Endothelial cell of umbilical vein (primary cell): ENCODE data around the gene CLASP2. TPM values are rescaled to one million over a fixed set of nuclear protein-coding genes. Genes with fewer than 3 reads are reported as not detected.

Experiments
- BruUV-seq: library from RNA; stranded (reverse); fragments of 400-500 nt; replicated peaks from 2 replicates; lab custom pipeline; 2021; lab: Mats Ljungman, UMichigan
- CTCF ChIA-PET: fragments of 300-600, 350-600 bp; sonication (Branson Sonifier 250); formaldehyde crosslinking; loops from one replicate; lab custom pipeline; 2021; ENCODE audit warnings: antibody characterized with exemption, inconsistent platforms; lab: Charles Lee
- POLR2A ChIA-PET: fragments of 300-600, 350-600 bp; sonication (Branson Sonifier 250); formaldehyde crosslinking; loops from one replicate; lab custom pipeline; 2021; ENCODE audit warnings: antibody characterized with exemption, inconsistent platforms; lab: Charles Lee
- DNase-seq: peaks from one replicate; pipeline ENCODE4 v3.0.0-alpha.2; 2011; ENCODE audit warnings: low read depth, low spot score
- FAIRE-seq: peaks from 2 replicates; lab custom pipeline; 2011; peaks lifted over from hg19 to GRCh38; lab: Jason Lieb, UNC
- H2AFZ ChIP-seq: 2 replicates; pipeline ENCODE4 v1.6.0; 2012; ENCODE audit warnings: low read depth, low read length, control low read depth, inconsistent platforms
- H3K27ac ChIP-seq: 2 replicates; pipeline ENCODE4 v1.5.1; 2011; ENCODE audit warnings: low read depth, mild to moderate bottlenecking, control low read depth, low read length, moderate library complexity; ENCODE audit not compliant: insufficient read depth
- H3K27me3 ChIP-seq, 2 experiments: 2 replicates each; pipeline versions ENCODE4 v1.6.0 to v1.6.1; 2011; ENCODE audit warnings: low read length in 2 of 2, mixed read lengths in 1 of 2; ENCODE audit not compliant: control insufficient read depth in 2 of 2, insufficient read depth in 2 of 2
- H3K36me3 ChIP-seq, 2 experiments: 2 replicates in 1 of 2; 3 replicates in 1 of 2; pipeline ENCODE4 v1.5.1; 2011; ENCODE audit warnings: low read length in 2 of 2, mild to moderate bottlenecking in 1 of 2, moderate library complexity in 1 of 2; ENCODE audit not compliant: control insufficient read depth in 2 of 2, insufficient read depth in 2 of 2; ENCODE audit errors: extremely low read depth in 1 of 2
- H3K4me1 ChIP-seq: 3 replicates; pipeline ENCODE4 v1.5.1; 2011; ENCODE audit warnings: mild to moderate bottlenecking, low read length; ENCODE audit not compliant: control insufficient read depth, insufficient read depth; ENCODE audit errors: extremely low read depth
- H3K4me2 ChIP-seq: 2 replicates; pipeline ENCODE4 v1.6.1; 2011; ENCODE audit warnings: low read length, control low read depth, mixed read lengths; ENCODE audit not compliant: insufficient read depth
- H3K4me3 ChIP-seq, 3 experiments: fragments of 200-600 bp in 1 of 3; sonication (generic), shearing (Covaris generic) in 1 of 3; replicated peaks in 1 of 3; 2 replicates each; pipeline ENCODE4 v1.5.1; 2011 to 2016; ENCODE audit warnings: control low read depth in 3 of 3, low read length in 3 of 3, mild to moderate bottlenecking in 2 of 3, inconsistent platforms in 1 of 3, low read depth in 1 of 3, moderate library complexity in 1 of 3; ENCODE audit not compliant: insufficient read depth in 1 of 3
- H3K79me2 ChIP-seq: 2 replicates; pipeline ENCODE4 v1.6.0; 2012; ENCODE audit warnings: low read length, inconsistent platforms; ENCODE audit not compliant: control insufficient read depth, insufficient read depth
- H3K9ac ChIP-seq: replicated peaks from 2 replicates; pipeline ENCODE3; 2011; ENCODE audit warnings: low read length, control low read depth; ENCODE audit not compliant: insufficient read depth; ENCODE audit errors: extremely low read depth
- H3K9me1 ChIP-seq: replicated peaks from 3 replicates; pipeline ENCODE4 v1.6.0; 2011; ENCODE audit warnings: mild to moderate bottlenecking, low read length; ENCODE audit not compliant: control insufficient read depth, insufficient read depth; ENCODE audit errors: extremely low read depth
- H3K9me3 ChIP-seq: replicated peaks from 2 replicates; pipeline ENCODE4 v1.5.1; 2012; ENCODE audit warnings: low read length, inconsistent platforms; ENCODE audit not compliant: control insufficient read depth, insufficient read depth
- H4K20me1 ChIP-seq: replicated peaks from 2 replicates; pipeline ENCODE3; 2011; ENCODE audit warnings: mild to moderate bottlenecking, low read length; ENCODE audit not compliant: control insufficient read depth, insufficient read depth; ENCODE audit errors: extremely low read depth
- EZH2 ChIP-seq: IDR thresholded peaks from 2 replicates; pipeline ENCODE4 v1.6.1; 2012; ENCODE audit warnings: borderline replicate concordance, low read depth, mild to moderate bottlenecking, moderate library complexity, low read length, inconsistent platforms; ENCODE audit not compliant: severe bottlenecking
- FOS ChIP-seq: IDR thresholded peaks from 2 replicates; pipeline ENCODE4 v1.6.1; 2011; ENCODE audit warnings: mild to moderate bottlenecking, low read length, moderate library complexity, borderline replicate concordance; ENCODE audit not compliant: insufficient read depth
- GATA2 ChIP-seq: IDR thresholded peaks from 2 replicates; pipeline ENCODE4 v1.7.0; 2011; ENCODE audit warnings: low read depth, mild to moderate bottlenecking, moderate library complexity, mixed read lengths, low read length; ENCODE audit not compliant: insufficient read length, insufficient read depth
- JUN ChIP-seq: IDR thresholded peaks from 2 replicates; pipeline ENCODE4 v1.6.1; 2011; ENCODE audit warnings: borderline replicate concordance, low read depth; ENCODE audit not compliant: insufficient read length, insufficient read depth
- MYC ChIP-seq: IDR thresholded peaks from one replicate; pipeline ENCODE4 v1.6.1; 2011; ENCODE audit warnings: mild to moderate bottlenecking, low read depth, low read length
- POLR2A ChIP-seq: IDR thresholded peaks from 2 replicates; pipeline ENCODE4 v1.6.1; 2012; ENCODE audit warnings: low read depth, mild to moderate bottlenecking, control low read depth, low read length
- POLR2AphosphoS5 ChIP-seq: IDR thresholded peaks from 2 replicates; pipeline ENCODE4 v1.6.1; 2012; ENCODE audit warnings: low read depth, mild to moderate bottlenecking, control low read depth, low read length, moderate library complexity; ENCODE audit not compliant: insufficient read depth
- dilution Hi-C: fragments of 300-500 bp; cut with MboI; formaldehyde crosslinking; loops from one replicate; pipeline ENCODE4 v1.15.0; 2019; ENCODE audit warnings: low sequenced_read_pairs; ENCODE audit not compliant: extremely low pct_ligation_motif_present
- intact Hi-C: fragments of 100-400 bp; cut with micrococcal nuclease; formaldehyde crosslinking; loops from one replicate; pipeline ENCODE4 v1.10.0; 2022
- polyA plus RNA-seq, 4 experiments: library from polyadenylated mRNA; depleted of rRNA in 3 of 4; stranded (reverse) in 3 of 4; unstranded in 1 of 4; fragments of >200 nt; gene quantifications; 2 replicates each; pipeline versions ENCODE4 v1.2.1 to v1.2.3, GENCODE V29; 2011 to 2012; ENCODE audit warnings: missing spikeins in 1 of 4
- total RNA-seq: library from RNA; stranded (reverse); gene quantifications from 2 replicates; pipeline ENCODE4 v1.2.3, GENCODE V29; 2021
- TF ChIP-seq, protein P1 (sequence below): IDR thresholded peaks from 2 replicates; pipeline ENCODE4 v1.6.1; 2011; ENCODE audit not compliant: insufficient read depth, insufficient read length
- TF ChIP-seq, protein P2 (sequence below), 2 donors: IDR thresholded peaks; 1 replicate in 1 of 2; 2 replicates in 1 of 2; pipeline ENCODE4 v1.5.1; 2011; ENCODE audit warnings: low read length in 2 of 2, mild to moderate bottlenecking in 2 of 2, moderate library complexity in 2 of 2, control low read depth in 1 of 2, inconsistent platforms in 1 of 2, low read depth in 1 of 2; ENCODE audit not compliant: insufficient read depth in 1 of 2; ENCODE audit errors: extremely low read depth in 1 of 2

The CLASP2 gene
- total and polyA plus RNA-seq, 2 donors (not counting 3 experiments of a cell fraction or from before 2014, with no cell fraction given) = 15.0 to 55.0 TPM

DNA sequence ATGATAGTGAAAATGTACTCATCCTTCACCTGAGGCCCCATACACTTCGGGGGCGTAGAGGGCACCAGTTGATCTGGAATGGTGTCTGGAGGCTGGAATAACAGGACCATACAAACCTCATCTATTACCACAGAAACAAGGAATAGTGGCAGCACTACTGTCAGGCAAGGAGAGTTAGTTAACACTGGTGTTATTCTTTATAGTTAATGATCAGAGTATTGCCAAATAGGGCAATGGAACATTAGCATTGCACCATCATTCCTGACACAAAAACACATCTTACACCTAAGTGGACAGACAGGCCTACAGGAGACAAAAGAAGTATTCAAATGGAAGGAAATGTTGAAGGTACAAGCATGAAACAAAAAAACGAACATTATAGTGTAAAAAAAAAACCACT lies 140.9 kb downstream of the CLASP2 start:
- no peak for FAIRE-seq
- POLR2A ChIA-PET = no interaction called here
- dilution Hi-C loops = no loop called here

More for the DNA sequence above, 140.9 kb downstream of the CLASP2 start:
- Histone ChIP-seq H3K27ac (peak overlapping the region; percentile 87), H3K79me2 (no peaks in the 10 kb centered on the region), H3K27me3 (no peaks in the 10 kb centered on the region), H3K36me3 (peaks cover 0 to 2% of the 10 kb centered on the region in 2 experiments), H3K4me1 (peaks cover 33% of the 10 kb centered on the region), H3K4me2 (no peak overlapping the region), H3K9me3 (no peaks in the 10 kb centered on the region), H3K4me3 (no peak overlapping the region), H3K9me1 (no peaks in the 10 kb centered on the region), H4K20me1 (no peaks in the 10 kb centered on the region), H3K9ac (no peak overlapping the region), H2AFZ (no peak overlapping the region)
- intact Hi-C loops = no loop called here
- no TSS peak for BruUV-seq
- CTCF ChIA-PET = no interaction called here
- no peak for DNase-seq
- TF ChIP-seq POLR2AphosphoS5 (no peak), MYC (no peak), FOS (no peak), EZH2 (no peak), GATA2 (no peak), POLR2A (no peak), JUN (no peak)
- TF ChIP-seq, protein P1, sequence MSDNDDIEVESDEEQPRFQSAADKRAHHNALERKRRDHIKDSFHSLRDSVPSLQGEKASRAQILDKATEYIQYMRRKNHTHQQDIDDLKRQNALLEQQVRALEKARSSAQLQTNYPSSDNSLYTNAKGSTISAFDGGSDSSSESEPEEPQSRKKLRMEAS = no peak
- TF ChIP-seq, protein P2, sequence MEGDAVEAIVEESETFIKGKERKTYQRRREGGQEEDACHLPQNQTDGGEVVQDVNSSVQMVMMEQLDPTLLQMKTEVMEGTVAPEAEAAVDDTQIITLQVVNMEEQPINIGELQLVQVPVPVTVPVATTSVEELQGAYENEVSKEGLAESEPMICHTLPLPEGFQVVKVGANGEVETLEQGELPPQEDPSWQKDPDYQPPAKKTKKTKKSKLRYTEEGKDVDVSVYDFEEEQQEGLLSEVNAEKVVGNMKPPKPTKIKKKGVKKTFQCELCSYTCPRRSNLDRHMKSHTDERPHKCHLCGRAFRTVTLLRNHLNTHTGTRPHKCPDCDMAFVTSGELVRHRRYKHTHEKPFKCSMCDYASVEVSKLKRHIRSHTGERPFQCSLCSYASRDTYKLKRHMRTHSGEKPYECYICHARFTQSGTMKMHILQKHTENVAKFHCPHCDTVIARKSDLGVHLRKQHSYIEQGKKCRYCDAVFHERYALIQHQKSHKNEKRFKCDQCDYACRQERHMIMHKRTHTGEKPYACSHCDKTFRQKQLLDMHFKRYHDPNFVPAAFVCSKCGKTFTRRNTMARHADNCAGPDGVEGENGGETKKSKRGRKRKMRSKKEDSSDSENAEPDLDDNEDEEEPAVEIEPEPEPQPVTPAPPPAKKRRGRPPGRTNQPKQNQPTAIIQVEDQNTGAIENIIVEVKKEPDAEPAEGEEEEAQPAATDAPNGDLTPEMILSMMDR (IDR thresholded peaks at IDR 0.05; ENCODE audit: extremely low read depth in 1 of 2, insufficient read depth in 1 of 2, low read depth in 1 of 2, low read length in 2 of 2) = no peak
